Epithelial cell of proximal tubule (primary cell): ENCODE measurements around the gene GIPC1. TPM values are rescaled to one million over a fixed set of nuclear protein-coding genes. Genes with fewer than 3 reads are reported as not detected.
"Not testable (repeated sequence)": the region's sequence is repeated elsewhere in the genome, so short reads cannot be mapped to it uniquely, and the experiment has no call there.

ENCODE experiments used
- DNase-seq: peaks from one replicate; pipeline ENCODE4 v3.0.0-alpha.2; 2011; ENCODE audit warnings: low read depth
- H3K4me3 ChIP-seq: 2 replicates; pipeline ENCODE4 v1.5.1; 2011; ENCODE audit warnings: low read depth, mild to moderate bottlenecking, low read length
- CTCF ChIP-seq: conservative IDR thresholded peaks from 2 replicates; pipeline ENCODE4 v1.5.1; 2012; ENCODE audit warnings: low read depth, mild to moderate bottlenecking, low read length
- total RNA-seq: library from RNA; depleted of rRNA; stranded (reverse); fragments of >200 nt; gene quantifications from 2 replicates; pipeline ENCODE4 v1.2.3, GENCODE V29; 2015

Gene GIPC1
- total RNA-seq, 1 donor from 2014 or later: 218 TPM

GRCh38 chr19:14471436-14472187 is 24.3 kb downstream of the GIPC1 start:
- no peak overlapping the region for H3K4me3 ChIP-seq

GRCh38 chr19:14470031-14470876 is 25.7 kb downstream of the GIPC1 start:
- no peak for TF ChIP-seq CTCF
- no peak overlapping the region for H3K4me3 ChIP-seq

More at GRCh38 chr19:14471436-14472187, 24.3 kb downstream of the GIPC1 start:
- no peak for TF ChIP-seq CTCF
- DNase-seq: no peak

GRCh38 chr19:14467816-14468215 is 28.1 kb downstream of the GIPC1 start:
- H3K4me3 ChIP-seq: no peak overlapping the region
- no peak for TF ChIP-seq CTCF
- no peak for DNase-seq

More at GRCh38 chr19:14470031-14470876, 25.7 kb downstream of the GIPC1 start:
- DNase-seq: no peak

GRCh38 chr19:14467391-14467790 is 28.5 kb downstream of the GIPC1 start:
- no peak for TF ChIP-seq CTCF
- no peak for DNase-seq
- H3K4me3 ChIP-seq: no peak overlapping the region

DNA sequence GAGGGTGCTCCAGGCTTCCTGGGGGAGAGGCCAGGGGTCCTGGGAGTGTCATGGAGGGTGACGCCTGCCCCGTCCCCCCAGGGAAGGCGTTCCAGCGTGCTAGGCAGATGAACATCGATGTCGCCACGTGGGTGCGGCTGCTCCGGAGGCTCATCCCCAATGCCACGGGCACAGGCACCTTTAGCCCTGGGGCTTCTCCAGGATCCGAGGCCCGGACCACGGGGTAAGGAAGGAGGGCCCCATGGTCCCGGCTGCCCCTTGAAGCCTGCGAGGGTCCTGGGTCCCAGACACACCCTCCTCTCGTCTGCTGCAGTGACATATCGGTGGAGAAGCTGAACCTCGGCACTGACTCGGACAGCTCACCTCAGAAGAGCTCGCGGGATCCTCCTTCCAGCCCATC is 32.2 kb downstream of the GIPC1 start:
- no peak overlapping the region for H3K4me3 ChIP-seq
- DNase-seq: no peak
- no peak for TF ChIP-seq CTCF

- DNase-seq, H3K4me3 ChIP-seq: not testable (repeated sequence)
Observed at GRCh38 chr19:14462401-14462800, 33.5 kb downstream of the GIPC1 start.

GRCh38 chr19:14460935-14461334 is 35.0 kb downstream of the GIPC1 start:
- no peak for DNase-seq
- no peak overlapping the region for H3K4me3 ChIP-seq
- no peak for TF ChIP-seq CTCF
